ENCODE data around the gene C19orf73. TPM values are rescaled to one million over a fixed set of nuclear protein-coding genes. Genes with fewer than 3 reads are reported as not detected.
A peak's percentile ranks its signal among the peaks of the same experiment; 100 is the strongest.

Gene C19orf73
- total and polyA plus RNA-seq, 9 of the 15 experiments (the other 6 are each of a cell fraction or from before 2014, with no cell fraction given), result 0.08 to 7.4 (median 1.4) TPM

- TF ChIP-seq RBM34 (IDR thresholded peaks at IDR 0.05; ENCODE audit: borderline replicate concordance, insufficient read depth, low read length) (no peak), ETS1 (conservative IDR thresholded peaks at IDR 0.05; ENCODE audit: control insufficient read depth, low read depth, low read length) (peak; percentile 51), RBM17 (IDR thresholded peaks at IDR 0.05; ENCODE audit: borderline replicate concordance, low read depth, low read length) (no peak), PTTG1 (tag; IDR thresholded peaks at IDR 0.05; ENCODE audit: low read depth) (no peak), HINFP (tag; conservative IDR thresholded peaks at IDR 0.05; ENCODE audit: low read depth) (no peak), ZNF175 (CRISPR knock-in tag; IDR thresholded peaks at IDR 0.05; ENCODE audit: low read depth) (no peak), MGA (IDR thresholded peaks at IDR 0.05) (peak; percentile 30; the same call in 1 of the 2 replicates), MCM7 (IDR thresholded peaks at IDR 0.05) (no peak), MCM2 (IDR thresholded peaks at IDR 0.05; ENCODE audit: low read depth) (no peak), CBFB (CRISPR knock-in tag; IDR thresholded peaks at IDR 0.05) (0 out of 2 replicates have a peak, but pooled peaks have one; percentile 20), POLR2A (conservative IDR thresholded peaks at IDR 0.05) (peak; percentile 96), CHCHD3 (CRISPR knock-in tag; IDR thresholded peaks at IDR 0.05) (no peak), JUNB (CRISPR knock-in tag; conservative IDR thresholded peaks at IDR 0.05) (no peak), DMBX1 (CRISPR knock-in tag; IDR thresholded peaks at IDR 0.05; ENCODE audit: borderline replicate concordance) (no peak)
These were observed 38.7 kb upstream of the C19orf73 start, which contains the start of gene TRPM4 (continued) for GRCh38 chr19:49157445-49158224.

All from K562 (cell line).